A673 (cell line): ENCODE results near the gene HMCES.

Experiments
- CTCF ChIP-seq: fragments of 300-800, 200-600 bp; sonication (generic); conservative IDR thresholded peaks from 2 replicates; pipeline ENCODE4 v1.5.1; 2017; ENCODE audit warnings: low read depth, mild to moderate bottlenecking, antibody characterized with exemption, low read length, moderate library complexity, mixed read lengths
- EZH2 ChIP-seq: fragments of 200-600 bp; sonication (generic); IDR thresholded peaks from 2 replicates; pipeline ENCODE4 v1.6.1; 2017; ENCODE audit warnings: borderline replicate concordance, low read depth, mild to moderate bottlenecking, mixed read lengths, antibody characterized with exemption, low read length; ENCODE audit not compliant: poor library complexity, severe bottlenecking

- TF ChIP-seq CTCF (no peak), EZH2 (no peak)
Observed at GRCh38 chr3:129230311-129231019, 48.2 kb upstream of the HMCES start.
